AG08396 (cell line): ENCODE results near the gene TRIM28.
A peak's percentile ranks its signal among the peaks of the same experiment; 100 is the strongest.

Experiments
- DNase-seq: peaks from one replicate; pipeline ENCODE4 v3.0.0; 2012; ENCODE audit warnings: low spot score, mixed read lengths

TRIM28 gene

DNA sequence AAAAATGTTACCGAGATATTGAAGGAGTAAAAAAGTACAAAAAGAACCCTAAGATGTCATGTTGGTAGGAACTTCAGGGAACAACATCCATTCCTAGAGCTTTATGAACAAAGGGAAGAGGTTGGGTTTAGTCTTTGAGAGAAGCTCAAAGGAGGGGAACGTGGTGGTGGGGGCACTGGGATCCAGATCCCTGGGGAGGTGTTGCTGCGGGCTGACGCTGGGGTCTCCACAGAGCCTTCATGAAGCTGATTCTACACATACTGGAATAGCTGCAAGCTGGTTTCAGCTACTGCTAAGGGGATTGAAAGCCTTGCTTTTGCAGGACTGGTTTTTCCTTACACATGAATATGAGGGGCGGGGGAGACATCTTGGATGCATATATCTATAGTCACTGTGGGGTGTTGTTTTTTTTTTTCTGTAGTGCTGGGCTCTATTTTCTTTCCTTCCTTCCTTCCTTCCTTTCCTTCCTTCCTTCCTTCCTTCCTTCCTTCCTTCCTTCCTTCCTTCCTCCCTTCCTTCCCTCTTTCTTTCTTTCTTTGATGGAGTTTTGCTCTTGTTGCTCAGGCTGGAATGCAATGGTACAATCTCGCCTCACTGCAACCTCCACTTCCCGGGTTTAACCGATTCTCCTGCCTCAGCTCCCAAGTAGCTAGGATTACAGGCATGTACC lies 35.7 kb downstream of the TRIM28 start:
- no peak for DNase-seq

DNA sequence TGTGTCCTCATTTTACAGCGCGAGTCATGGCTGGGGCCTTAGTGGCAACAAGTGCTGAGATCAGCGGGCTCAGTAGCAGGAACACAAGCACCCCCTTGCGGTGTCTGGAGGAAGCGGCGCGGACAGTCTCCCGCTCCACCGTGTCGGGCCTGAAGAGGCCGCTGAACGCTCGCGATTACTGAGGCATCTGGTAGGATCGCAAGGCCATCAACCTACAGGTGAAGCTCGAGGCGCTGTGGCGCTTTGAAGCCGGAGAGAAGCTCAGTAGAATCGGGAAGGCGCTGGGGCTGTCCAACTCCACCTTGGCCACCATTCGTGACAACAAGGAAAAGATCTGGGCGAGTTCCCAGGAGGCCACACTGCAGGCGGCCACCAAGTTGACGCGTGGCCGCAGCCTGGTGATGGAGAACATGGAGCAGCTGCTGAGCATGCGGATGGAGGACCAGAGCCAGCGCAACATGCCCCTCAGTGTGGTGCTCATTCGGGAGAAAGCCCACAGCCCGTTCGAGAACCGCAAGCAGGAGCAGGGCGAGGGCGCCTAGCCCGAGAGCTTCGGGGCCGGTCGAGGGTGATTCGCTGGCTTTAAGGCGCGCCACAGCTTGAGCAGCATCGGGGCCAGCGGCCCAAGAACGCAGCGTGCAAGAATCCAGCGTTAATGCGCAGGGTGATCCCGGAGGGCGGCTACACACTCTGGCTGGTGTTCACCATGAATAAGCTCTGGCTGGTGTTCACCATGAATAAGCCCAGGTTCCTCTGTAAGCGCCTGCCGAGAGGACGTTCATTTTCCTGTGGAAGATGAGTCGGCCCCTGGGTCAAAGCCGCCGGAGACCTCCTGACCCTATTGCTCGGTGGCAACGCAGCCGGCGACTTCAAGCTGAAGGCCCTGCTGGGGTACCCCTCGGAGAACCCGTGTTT lies 37.6 kb downstream of the TRIM28 start:
- peak; percentile 85 for DNase-seq

DNA sequence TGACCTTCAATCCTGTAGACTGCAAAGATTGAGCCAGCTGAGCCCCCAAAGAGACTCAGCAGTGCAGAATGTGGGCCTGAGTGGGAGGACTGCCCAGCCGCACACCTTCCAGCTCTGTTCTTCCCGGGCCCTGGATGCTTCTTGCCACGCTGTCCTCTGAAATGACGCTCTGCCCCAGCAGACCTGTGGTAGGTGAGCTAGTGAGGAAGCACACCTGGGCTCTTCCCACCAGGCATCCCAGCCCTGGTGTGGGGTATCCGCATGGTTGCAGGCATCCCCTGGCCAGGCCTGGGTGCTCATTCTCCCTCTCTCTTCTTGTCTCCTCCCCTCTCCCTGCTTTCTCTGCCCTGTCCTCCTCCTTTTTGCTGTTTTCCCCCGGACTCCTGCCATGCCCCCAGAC lies 39.1 kb downstream of the TRIM28 start:
- DNase-seq, result no peak

DNA sequence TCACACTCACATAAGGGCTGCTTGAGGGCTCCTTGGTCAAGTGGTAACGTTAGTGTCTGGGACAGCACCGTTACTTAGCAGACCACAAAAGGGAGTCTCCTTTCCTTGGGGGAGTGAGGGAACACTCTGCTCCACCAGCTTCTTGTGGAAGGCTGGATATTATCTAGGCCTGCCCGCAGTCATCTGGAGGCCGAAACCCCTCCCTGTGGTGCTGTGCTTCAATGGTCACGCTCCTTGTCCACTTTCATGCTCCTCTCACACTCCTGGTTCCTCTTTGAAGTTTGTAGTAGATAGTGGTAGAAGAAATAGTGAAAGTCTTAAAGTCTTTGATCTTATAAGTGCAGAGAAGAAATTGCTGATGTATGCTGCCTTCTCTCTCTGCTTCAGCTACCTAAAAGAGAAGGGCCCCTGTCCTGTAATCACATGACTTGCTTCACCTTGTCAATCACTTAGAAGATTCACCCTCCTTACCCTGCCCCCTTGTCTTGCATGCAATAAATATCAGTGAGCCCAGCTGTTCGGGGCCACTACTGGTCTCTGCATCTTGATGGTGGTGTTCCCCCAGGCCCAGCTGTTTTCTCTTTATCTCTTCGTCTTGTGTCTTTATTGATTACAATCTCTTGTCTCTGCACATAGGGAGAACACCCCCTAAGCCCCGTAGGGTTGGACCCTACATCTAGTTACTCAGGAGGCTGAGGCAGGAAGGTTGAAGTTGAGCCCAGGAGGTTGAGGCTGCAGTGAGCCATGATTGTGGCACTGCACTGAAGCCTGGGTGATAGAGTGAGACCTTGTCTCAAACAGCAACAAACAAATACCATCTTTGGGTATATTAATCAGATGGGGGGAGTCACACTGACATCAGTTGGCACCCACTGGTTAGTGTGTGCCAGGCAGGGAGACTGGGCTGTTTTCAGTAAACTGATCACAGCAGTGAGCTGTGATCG lies 40.9 kb downstream of the TRIM28 start:
- no peak for DNase-seq

DNA sequence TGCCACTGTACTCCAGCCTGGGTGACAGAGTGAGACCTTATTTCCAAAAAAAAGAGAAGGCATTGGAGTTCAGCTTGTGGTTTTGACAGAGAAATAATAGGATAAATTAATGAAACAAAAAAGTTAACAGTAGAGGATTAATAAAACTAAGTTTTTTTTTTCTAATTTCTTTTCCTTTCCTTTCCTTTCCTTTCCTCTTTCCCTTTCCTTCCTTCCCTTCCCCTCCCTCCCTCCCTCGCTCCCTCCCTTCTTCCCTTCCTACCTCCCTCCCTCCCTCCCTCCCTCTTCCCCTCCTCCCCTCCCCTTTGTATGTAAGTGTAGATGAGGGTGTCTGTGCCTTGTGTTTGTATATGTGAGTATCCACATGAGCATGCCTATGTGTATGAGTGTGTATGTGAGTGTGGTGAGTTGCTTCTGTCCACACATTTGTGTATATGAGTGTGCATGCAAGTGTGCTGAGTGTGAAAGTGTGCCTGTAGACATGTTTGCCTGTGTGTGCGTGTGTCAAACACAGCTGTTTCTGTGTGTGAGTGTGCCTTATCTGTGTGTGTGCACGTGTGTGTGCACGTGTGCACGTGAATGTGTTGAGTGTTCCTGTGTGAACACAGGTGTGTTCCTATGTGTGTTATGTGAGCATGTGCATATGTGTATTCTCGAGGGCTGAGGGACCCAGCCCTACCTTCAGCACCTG lies 41.7 kb downstream of the TRIM28 start:
- no peak for DNase-seq

DNA sequence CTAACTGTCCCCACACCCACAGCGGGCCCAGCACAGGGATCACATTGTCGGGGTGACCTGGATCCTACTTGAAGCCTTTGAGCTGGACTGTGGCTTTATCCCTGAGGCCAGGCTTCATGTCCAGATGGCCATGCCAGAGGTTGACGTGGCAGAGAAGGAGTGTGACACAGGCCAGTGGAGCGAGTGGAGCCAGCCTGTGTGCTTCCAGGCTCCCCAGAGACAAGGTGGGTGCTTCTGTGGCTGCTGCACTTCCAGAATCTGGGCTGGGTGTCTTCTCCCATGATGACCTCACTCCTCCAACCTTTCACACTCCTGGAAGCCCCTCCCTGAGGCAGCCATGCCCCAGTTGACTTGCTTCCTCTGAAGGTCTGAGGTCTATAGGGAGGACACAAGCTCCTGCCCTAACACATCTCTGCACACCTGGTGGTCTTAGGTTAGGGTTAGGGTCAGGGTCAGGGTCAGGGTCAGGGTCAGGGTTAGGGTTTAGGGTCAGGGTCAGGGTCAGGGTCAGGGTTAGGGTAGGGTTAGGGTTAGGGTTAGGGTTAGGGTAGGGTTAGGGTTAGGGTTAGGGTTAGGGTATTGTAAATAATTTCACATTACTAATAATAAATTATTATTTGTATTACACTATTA lies 42.4 kb downstream of the TRIM28 start:
- no peak for DNase-seq
